Limb (tissue), 2 donors: ENCODE measurements around the gene TBCD.

ENCODE experiments used
- DNase-seq, 2 donors: peaks; one replicate each; pipeline ENCODE4 v3.0.0-alpha.2; 2016; ENCODE audit errors: extremely low spot score in 2 of 2

TBCD gene

DNA sequence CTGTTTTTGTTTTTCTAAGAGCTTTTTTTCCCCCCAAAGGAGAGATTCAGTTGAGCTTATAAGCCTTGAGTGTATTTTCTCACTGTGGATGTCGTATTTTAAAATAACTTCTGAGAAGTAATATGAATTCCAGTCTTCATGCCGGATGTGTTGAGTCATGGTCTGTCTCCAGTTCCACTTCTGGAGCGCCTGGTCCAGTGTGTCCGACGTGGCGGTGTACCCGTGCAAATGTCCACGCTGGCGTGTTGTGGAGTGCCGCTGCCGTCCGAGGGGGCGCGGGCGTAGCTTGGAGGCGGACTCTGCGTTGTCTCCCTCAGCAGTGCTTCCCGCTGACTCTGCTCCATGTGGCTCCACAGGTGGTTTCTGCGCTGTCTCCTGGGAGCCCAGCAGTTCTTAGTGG, 148.9 kb downstream of the TBCD start:
- no peak for DNase-seq

DNA sequence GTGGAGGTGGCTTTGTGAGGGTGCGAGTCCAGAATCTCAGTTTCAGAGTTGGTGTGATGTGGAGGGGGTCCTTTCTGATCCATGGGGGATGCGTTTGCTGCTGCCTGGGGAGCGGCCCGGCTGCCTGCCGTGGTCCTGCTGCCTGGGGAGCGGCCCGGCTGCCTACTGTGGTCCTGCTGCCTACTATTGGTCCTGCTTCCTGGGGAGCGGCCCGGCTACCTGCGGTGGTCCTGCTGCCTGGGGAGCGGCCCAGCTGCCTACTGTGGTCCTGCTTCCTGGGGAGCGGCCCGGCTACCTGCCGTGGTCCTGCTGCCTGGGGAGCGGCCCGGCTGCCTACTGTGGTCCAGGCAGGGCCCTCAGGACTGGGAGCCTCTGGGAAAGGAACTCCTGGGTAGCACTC, 149.5 kb downstream of the TBCD start:
- DNase-seq: no peak

DNA sequence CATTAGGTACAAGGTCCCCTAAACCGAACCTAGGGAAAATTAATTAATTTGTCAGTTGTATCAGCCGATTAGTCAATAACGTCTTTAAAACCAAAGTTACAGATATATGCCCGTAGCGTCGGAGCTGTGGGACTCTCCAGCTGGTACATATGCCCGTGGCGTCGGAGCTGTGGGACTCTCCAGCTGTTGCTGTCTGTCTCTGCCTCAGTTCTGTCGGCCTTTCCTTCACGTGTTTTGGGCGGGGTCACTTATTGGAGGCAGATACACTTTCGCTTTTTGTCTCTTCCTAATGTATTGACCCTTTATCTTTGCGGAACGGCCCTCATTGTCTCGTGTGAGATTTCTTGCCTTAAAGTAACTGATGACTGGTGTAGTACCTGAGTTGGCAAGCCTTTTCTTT, 150.0 kb downstream of the TBCD start:
- DNase-seq: no peak

DNA sequence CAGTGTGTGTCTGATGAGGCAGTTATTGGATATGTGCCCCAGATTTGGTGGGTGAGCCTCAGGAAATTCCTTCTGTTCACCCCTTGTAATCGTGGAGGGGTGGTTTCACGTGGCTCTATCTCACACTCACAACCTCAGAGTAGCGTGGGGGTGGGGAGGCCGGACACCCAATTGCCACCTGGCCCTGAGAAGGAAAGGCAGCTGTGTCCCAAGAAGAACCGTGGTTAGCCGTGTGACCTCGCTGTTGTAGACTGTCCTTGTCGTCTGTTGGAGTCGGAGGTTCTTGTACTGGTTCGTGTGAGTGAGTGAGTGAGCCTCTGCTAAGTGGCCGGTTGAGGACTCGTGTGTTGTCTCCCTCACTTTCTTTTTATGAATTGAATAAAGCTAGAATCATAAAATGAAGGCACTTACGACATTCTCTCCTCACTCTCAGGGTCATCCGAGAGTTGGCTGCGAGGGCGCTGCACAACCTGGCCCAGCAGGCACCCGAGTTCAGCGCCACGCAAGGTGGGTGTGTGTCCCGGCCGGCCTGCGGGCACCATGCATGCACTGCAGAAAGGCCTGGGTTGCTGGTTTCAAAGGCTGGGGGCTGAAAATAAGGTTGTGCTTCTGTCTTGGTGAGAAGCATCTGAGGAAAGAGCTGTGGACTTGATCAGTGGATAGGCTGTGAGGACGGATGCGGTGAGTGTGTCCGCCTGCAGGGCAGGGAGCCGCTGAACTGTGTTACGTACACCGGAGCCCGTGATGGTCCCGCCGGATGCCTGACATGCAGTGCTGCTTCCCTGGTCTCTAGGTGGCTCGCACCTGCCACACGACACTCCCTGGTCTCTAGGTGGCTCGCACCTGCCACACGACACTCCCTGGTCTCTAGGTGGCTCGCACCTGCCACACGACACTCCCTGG, 151.4 kb downstream of the TBCD start:
- DNase-seq: no peak

DNA sequence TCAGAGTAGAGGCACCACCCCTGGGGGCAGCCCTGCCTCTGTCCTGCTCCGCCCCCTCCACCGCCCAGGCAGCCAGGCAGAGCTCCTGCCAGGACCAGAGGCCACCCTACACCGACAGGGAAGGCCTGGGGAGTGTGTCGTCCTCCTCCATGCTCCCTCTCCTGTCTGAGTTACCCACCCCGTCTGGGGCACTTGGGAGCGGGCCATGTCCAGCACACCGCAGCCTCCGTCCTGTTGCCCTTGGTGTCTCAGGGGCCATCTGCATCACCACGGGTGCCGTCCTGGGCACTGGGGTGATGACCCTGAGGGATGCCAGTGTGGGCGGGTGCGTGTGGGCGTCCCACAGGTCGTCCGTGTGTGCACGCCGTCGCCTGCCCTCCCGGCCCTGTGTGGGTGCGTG, 153.3 kb downstream of the TBCD start:
- no peak for DNase-seq

DNA sequence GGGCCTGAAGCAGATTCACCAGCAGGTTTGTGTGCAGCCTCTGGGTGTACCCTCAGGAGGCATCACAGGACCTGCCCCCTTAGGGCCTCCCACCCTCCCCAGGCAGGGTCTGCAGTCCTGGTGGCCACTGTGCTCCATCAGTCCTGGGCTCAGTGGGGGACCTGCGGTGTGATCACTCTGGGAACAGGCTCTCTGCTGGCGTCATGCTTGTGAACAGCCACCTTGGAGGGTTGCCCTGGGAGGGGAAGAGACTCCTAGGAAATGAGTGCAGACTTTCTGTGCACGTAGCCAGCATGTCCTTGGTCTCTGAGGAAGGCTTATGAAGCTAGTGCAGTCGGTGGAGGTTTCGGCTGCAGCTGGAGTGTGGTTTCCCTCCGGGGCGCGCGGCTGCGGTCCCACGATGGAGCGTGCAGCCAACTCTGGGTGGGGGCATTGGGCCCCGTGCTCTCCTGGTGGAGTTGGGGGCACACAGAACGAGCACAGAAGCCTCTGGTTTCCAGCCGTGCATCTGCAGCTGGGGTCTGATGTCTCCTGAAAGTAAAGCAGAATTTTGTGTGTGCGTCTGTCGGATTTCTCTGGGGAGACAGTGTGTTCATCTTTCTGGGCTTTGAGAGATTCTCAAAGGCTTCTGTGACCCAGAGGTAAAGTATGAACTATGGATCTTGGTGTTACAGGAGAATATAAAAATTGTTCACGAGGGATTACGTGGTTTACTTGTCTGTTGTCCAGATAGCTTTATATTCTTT, 156.1 kb downstream of the TBCD start:
- DNase-seq: no peak

DNA sequence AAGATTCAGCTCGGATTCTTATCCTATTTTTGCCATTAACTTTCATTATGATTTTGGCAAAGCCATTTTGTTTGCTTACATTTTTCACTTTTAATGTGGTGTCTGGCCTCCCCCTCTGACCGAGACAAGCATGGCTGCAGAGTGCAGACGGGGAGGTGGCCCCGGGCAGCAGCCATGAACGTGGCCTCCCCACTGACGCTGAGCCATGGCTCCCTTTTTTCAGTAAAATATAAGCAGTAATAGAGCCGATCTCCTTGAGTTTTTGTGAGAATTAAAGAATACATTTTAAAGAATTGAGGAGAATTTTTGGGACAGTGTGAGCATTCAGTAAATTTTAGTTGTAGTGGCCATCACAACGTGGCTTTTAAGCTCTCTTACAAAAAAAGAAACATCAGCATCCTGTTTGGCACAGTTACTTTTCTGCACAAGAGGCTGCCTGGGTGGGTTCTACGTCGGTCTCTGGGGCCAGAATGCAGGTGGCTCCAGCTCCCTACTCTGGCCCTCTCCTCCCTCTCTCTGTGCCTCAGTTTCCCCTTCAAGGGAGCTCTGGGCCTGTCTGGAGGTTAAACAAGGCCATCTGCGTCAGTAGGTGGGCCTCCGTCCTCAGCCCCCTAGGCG, 156.8 kb downstream of the TBCD start:
- DNase-seq: no peak

DNA sequence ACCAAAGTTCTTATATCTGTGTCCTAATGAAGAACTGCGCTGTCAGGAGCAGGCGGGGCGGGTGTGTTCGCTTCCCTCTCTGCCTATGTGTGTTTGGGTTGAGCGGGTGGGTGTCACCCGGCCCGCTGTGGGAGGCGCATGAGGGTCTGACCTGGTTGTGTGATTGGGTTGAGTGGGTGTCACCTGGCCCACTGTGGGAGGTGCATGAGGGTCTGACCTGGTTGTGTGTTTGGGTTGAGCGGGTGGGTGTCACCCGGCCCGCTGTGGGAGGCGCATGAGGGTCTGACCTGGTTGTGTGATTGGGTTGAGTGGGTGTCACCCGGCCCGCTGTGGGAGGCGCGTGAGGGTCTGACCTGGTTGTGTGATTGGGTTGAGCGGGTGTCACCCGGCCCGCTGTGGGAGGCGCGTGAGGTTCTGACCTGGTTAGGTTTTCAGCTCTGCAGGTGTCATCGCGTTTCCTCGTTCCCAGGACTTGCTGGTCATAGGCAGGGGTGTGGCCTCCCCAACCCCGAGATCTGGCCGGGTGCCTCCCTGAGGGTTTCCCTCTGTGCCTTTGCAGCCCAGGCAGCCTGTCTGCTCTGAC, 157.5 kb downstream of the TBCD start:
- no peak for DNase-seq

DNA sequence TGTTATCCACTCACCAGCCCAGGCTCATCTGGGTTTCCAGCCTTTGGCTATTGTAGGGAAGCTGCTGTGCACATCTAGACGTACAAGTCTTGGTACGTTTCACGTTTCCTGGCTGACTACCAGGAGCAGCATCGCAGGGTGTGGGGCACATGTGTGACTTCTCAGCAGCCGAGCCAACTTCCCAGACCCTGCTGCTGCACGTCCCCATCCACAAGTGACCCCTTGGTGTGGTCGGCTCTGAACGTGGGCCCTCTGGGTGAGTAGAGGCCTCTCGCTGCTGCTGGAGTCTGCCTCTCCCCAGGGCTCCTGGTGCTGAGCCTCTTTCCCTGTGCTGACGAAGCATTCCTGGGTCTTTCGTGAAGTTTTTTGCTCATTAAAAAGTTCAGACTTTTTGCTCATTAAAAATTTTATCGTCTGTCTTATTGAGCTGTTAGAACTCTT, 158.2 kb downstream of the TBCD start:
- no peak for DNase-seq

DNA sequence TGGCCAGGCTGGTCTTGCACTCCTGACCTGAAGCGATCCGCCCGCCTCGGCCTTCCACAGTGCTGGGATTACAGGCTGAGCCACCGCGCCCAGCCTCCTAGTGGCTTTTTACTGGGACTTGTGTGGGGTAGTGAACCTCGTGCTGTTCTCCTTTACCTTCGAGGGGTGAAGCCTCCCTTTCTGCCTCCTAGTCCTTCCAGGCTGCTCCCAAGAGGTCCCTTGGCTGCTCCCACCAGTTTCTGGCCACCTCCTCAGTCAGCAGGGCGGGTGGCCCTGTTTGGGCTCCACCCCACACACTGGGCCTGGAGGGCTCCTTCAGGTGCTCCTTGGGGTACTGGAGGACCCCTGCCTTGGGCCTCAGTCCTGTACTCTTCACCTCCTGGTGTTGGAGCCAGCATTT, 158.9 kb downstream of the TBCD start:
- DNase-seq: no peak

DNA sequence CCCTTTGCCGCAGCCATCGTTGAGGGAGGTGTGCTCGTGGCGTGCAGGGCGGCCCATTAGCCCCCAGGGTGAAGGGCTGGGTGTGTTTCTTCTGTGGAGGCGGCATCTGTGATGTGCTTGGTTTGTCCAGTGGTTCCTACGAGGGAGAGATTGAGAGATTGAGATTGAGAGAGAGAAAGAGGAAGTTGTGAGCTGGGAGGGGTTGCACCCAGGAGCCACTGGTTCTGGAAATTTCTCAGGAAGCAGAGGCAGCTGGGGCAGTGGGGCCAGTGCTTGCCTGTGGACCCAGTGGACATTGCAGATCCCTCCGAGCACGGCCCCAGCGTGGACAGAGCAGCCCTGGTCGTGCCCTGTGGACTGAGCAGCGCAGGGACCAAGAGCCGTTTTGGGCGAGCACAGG, 160.0 kb downstream of the TBCD start:
- DNase-seq: no peak

DNA sequence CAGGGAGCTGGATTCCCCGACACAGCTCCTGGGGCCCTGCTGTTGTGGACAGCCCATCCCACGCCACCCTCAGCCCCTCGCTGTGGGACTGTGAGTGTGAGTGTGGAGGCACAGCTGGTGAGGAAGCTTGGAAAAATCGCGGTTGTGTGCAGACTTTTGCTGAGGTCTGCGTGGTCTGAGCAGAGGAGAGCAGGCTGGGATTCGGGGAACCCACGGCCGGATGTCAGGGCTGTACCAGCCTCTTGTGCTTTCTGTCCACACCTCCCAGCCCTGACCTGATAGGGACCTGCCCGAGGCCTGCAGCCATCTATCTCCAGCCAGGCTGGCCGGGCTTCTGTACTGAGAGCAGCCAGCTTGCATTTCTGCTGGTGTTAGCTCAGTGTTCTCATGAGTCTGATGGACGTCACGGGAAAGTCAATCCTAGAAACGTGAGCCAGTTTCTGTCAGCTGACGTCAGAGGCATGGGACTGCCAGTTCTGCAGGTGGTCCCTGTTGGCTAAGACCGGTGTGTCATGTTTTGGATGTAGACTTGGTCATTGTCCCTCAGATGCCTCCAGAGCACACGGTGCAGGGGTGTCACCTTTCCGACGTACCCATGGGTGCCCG, 160.7 kb downstream of the TBCD start:
- DNase-seq: no peak

DNA sequence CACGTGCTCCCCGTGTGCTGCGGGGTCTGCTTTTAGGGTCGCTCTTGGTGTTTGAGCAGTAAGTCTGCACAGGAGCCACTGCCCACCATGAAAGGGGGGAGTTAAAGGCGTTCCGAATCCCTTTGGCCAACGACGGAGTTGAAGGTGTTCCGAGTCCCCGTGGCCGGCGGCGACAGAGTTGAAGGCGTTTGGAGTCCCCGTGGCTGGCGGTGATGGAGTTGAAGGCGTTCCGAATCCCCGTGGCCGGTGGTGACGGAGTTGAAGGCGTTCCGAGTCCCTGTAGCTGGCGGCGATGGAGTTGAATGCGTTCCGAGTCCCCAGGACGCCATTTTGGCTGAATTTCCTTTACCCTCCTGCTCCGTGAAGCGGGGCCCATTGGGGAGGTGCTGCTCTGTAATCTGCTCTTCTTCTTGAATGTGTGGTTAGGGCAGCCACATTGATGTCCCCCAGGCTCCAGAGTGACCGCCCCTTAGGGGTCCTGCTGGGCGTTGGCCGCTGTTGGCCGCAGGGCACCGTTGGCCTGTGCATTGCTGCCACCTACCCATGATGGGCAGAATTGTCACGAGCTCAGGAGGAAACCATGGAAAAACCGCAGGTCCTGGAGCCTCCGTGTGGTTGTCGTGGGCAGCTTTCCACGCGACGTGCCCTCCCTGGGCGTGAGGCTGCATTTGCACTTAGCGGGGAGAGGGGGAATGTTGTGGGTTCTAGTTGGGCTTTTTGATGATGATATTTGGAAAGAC, 161.6 kb downstream of the TBCD start:
- no peak for DNase-seq

DNA sequence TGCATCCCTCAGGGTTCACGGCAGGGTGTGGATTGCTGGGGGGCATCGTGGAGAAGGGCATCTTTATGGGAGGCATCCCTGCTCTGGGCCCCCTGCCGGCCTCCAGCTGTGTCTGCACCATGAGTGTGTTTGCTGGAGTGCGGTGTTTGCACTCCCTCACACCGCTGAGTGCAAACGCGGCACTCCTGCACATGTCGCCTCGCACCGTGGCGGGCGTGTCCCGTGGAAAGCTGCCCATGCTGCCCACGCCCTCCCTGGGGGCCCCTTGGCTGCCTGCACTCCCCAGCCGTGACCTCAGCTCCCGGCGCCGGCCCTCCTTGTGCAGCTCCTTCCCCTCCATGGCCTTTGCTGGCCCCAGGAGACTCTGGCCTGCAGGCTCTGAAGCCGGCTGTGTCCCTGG, 162.5 kb downstream of the TBCD start:
- no peak for DNase-seq

DNA sequence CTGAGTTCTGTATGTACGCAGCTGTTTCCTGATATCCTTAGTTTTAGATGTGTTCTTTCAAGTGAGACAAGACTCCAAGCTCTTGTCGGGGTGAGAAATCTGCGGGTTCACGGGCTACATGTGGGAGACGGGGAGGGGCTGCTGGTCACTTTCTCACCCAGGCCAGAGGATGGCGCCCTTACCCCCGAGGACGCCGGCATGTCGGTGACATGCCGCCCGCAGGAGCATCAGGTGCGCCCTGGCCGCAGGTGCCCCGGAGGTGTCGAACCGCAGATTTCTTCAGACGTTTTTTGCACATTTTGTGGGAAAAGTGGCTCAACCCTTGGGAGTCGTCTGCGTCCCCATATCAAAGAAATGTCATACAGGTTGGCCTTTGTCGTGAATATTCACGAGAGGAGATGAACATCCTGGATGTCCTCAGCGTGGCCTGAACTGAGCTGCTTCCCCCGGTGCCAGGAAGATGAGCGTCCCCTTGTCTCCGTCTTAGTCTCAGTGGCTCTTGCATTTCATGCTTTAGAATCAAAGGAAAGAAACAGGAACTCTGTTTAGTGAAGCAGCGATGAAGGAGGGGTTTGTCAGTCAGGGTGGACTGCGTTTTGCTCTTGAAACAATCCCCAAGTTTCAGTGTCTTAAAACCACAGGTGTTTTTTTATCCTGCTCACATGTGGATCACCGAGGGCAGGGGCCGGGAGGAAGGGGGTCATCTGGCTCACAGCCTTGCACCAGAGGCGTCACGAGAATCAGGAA, 163.3 kb downstream of the TBCD start:
- no peak for DNase-seq

DNA sequence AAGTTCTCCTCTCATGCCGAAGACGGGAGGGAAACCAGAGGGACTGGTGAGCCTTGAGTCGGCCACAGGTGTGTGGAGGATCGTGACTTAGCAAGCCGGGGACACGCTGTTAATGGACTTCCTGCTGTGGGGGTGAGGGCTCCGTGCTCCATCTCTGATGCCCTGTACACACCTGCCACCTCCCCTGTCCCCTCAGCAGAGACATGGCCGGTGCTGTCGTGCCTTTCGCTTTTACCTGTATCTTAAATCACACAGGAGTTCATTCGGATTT, 163.8 kb downstream of the TBCD start:
- DNase-seq: no peak

DNA sequence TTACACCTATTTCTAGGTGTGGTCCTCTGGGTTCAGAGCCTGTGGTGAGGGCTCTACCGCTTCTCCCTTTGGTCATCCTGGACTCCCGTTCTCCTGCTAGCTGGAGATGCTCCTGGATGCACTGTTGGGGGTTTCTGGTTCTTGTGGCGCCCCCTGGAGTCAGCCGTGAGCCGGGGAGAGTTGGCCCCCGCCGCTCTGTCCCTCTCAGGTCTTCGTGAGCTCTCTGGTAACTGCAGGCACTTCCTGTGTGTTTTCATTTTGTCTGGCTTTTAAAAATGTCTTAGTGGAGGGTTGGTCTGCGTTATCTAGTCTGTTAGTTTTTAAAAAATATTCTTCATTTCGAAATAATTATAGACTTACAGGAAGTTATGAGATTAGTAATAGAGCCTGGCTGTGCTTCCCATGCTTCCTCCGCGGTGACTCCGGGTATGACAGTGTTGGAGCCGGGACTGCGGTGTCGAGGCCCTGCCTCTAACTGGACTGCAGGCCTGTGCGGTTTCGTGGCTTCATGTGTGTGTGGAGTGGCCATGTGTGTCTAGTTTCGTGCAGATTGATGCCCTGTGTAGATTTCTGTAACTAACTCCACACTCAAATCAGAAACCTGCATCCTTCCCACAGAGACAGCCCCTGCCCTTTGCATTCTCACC, 166.0 kb downstream of the TBCD start:
- no peak for DNase-seq

DNA sequence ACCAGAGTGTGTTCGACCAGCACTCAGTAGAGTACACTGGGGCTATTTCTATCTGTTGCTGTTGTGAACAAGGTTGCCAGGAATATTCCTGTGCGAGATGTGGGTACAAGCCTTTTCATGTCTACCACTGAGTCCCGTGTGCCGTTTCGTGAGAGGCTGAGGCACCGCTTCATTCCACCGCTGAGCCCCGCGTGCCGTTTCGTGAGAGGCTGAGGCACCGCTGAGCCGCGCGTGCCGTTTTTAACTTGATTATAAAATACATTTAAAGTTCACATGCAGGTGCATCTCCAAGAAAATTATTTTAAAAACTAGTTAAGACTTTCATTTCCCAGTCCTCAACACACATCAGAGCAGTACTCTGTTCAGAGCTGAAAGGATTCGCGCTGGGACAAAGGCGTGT, 166.6 kb downstream of the TBCD start:
- DNase-seq: no peak

DNA sequence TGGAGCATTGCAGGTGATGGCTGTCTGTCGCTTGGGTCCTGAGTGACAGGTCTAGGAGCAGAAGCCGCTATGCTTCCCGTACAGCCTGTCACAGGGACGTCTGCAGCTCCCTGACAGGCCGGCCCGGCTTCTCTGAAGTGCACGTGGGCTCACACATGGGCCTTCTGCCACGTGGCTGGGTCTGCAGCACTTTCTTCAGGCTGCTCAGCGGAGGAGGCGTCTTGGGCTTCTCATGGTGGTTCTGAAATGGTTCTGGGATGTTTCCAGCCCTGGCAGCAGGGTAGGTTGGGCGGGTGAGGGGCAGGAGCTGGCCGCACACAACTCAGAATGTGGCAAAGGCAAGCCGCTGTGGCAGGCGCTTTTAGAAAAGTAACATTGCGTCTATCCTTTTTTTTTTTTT, 168.3 kb downstream of the TBCD start:
- DNase-seq: no peak

DNA sequence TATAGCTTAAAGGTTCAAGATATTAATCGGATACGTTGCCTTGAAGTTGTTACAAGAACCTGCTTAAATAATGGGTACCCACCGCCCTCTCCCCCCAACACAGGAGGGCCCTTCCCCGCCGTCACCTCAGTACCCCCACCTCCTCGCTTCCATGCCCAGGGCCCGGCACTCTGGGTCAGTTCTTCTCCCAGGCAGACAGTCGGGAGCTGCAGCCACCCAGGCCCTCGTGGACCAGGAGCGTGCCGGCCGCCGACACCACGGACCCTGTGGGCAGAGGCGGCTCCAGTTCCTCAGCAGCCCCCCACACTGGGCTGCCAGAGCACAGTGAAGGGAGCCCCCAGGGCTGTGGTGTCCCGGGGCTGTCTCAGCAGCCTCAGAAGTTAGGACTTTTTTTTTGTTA, 168.8 kb downstream of the TBCD start:
- DNase-seq: no peak
